Activated T-cell treated with anti-CD3 and anti-CD28 coated beads, Interleukin-2, amount 50 U/mL, for 4 hours (primary cell): Measurements from ENCODE around the gene CPTP. TPM values are rescaled to one million over a fixed set of nuclear protein-coding genes. Genes with fewer than 3 reads are reported as not detected.

Experiments used
- ATAC-seq, 2 donors: fragments of 200-7000 bp; cut with Tn5 transposase; one replicate each; pipeline ENCODE4 v1.10.0; 2021
- DNase-seq: peaks from one replicate; pipeline ENCODE4 v3.0.0-alpha.2; 2020
- H3K27me3 Mint-ChIP-seq: one replicate; pipeline ENCODE4 v1.8.0; 2021; ENCODE audit warnings: low read depth, mixed read lengths
- H3K36me3 Mint-ChIP-seq: one replicate; pipeline ENCODE4 v1.8.0; 2022; ENCODE audit warnings: mixed read lengths; ENCODE audit not compliant: insufficient read depth
- H3K4me1 Mint-ChIP-seq: one replicate; pipeline ENCODE4 v1.8.0; 2021; ENCODE audit warnings: low read depth, mixed read lengths
- H3K4me3 Mint-ChIP-seq: one replicate; pipeline ENCODE4 v1.8.0; 2021; ENCODE audit warnings: mild to moderate bottlenecking, moderate library complexity, mixed read lengths
- H3K9me3 Mint-ChIP-seq: one replicate; pipeline ENCODE4 v1.8.0; 2021; ENCODE audit warnings: mixed read lengths
- total RNA-seq, 3 donors: library from RNA; stranded (reverse); gene quantifications; one replicate each; pipeline ENCODE4 v1.2.1, GENCODE V29; 2021

Gene CPTP
- total RNA-seq, 3 donors from 2014 or later, result 16.0 to 18.4 (median 18.1) TPM

- DNase-seq (no peak), ATAC-seq (no peak)
- H3K9me3 Mint-ChIP-seq, result no peaks in the 10 kb centered on the region
- no peaks in the 10 kb centered on the region for H3K4me1 Mint-ChIP-seq
- H3K4me3 Mint-ChIP-seq, result no peak overlapping the region
- H3K27me3 Mint-ChIP-seq, result no peaks in the 10 kb centered on the region
- H3K36me3 Mint-ChIP-seq, result peaks cover 4% of the 10 kb centered on the region
These were observed 13.7 kb downstream of the CPTP start for GRCh38 chr1:1338278-1338677.

- no peaks in the 10 kb centered on the region for H3K9me3 Mint-ChIP-seq
- ATAC-seq (no peak), DNase-seq (no peak)
- peaks cover 4% of the 10 kb centered on the region for H3K4me1 Mint-ChIP-seq
- H3K4me3 Mint-ChIP-seq, result no peak overlapping the region
- H3K36me3 Mint-ChIP-seq, result peaks cover 4% of the 10 kb centered on the region
- H3K27me3 Mint-ChIP-seq, result no peaks in the 10 kb centered on the region
These were observed 15.6 kb downstream of the CPTP start for GRCh38 chr1:1340185-1340584.

- ATAC-seq, result no peak
- Mint-ChIP-seq H3K27me3 (no peaks in the 10 kb centered on the region), H3K36me3 (peaks cover 4% of the 10 kb centered on the region), H3K4me1 (peaks cover 6% of the 10 kb centered on the region), H3K4me3 (no peak overlapping the region), H3K9me3 (no peaks in the 10 kb centered on the region)
- DNase-seq, result no peak
These were observed 16.4 kb downstream of the CPTP start for GRCh38 chr1:1340791-1341548.

GRCh38 chr1:1341549-1342021, 17.0 kb downstream of the CPTP start:
- no peak for ATAC-seq
- H3K9me3 Mint-ChIP-seq, result no peaks in the 10 kb centered on the region
- no peak overlapping the region for H3K4me3 Mint-ChIP-seq
- peaks cover 11% of the 10 kb centered on the region for H3K4me1 Mint-ChIP-seq
- peaks cover 4% of the 10 kb centered on the region for H3K36me3 Mint-ChIP-seq
- no peaks in the 10 kb centered on the region for H3K27me3 Mint-ChIP-seq
- DNase-seq, result no peak

DNA sequence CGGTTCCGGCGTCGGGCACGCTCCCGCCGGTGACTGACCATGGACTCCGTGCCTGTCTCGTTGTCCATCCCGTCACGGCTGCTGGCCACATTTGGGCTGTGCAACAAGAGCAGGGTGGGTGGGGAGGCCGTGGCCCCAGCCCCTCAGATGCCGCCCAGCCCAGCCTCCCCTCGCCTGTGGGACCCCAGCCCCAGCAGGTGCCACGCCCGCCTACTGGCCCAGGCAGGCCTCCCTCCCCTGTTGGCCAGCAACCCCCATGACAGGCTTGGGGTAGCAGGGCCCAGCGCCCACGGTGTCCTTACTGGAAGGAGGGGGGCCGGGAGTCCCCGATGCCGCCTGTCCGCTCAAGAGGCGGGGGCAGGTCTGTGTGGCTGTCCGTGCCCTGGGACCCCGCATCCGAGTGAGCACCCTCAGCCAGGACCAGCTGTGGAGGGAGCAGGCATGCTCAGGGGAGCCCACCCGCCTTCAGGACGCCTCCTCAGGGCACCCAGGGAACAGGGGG, 17.5 kb downstream of the CPTP start:
- Mint-ChIP-seq H3K4me3 (no peak overlapping the region), H3K36me3 (peaks cover 4% of the 10 kb centered on the region), H3K27me3 (no peaks in the 10 kb centered on the region), H3K4me1 (peaks cover 16% of the 10 kb centered on the region), H3K9me3 (no peaks in the 10 kb centered on the region)
- ATAC-seq, result no peak
- DNase-seq, result no peak

GRCh38 chr1:1342584-1343115, 18.0 kb downstream of the CPTP start:
- H3K9me3 Mint-ChIP-seq, result no peaks in the 10 kb centered on the region
- no peak for DNase-seq
- ATAC-seq, result no peak
- no peaks in the 10 kb centered on the region for H3K27me3 Mint-ChIP-seq
- no peak overlapping the region for H3K4me3 Mint-ChIP-seq
- H3K36me3 Mint-ChIP-seq, result peaks cover 4% of the 10 kb centered on the region
- H3K4me1 Mint-ChIP-seq, result peaks cover 22% of the 10 kb centered on the region

- Mint-ChIP-seq H3K9me3 (no peaks in the 10 kb centered on the region), H3K4me1 (peaks cover 23% of the 10 kb centered on the region), H3K4me3 (no peak overlapping the region), H3K27me3 (no peaks in the 10 kb centered on the region), H3K36me3 (peaks cover 4% of the 10 kb centered on the region)
- ATAC-seq, result no peak
- DNase-seq, result no peak
These were observed 19.3 kb downstream of the CPTP start for GRCh38 chr1:1343811-1344421.

DNA sequence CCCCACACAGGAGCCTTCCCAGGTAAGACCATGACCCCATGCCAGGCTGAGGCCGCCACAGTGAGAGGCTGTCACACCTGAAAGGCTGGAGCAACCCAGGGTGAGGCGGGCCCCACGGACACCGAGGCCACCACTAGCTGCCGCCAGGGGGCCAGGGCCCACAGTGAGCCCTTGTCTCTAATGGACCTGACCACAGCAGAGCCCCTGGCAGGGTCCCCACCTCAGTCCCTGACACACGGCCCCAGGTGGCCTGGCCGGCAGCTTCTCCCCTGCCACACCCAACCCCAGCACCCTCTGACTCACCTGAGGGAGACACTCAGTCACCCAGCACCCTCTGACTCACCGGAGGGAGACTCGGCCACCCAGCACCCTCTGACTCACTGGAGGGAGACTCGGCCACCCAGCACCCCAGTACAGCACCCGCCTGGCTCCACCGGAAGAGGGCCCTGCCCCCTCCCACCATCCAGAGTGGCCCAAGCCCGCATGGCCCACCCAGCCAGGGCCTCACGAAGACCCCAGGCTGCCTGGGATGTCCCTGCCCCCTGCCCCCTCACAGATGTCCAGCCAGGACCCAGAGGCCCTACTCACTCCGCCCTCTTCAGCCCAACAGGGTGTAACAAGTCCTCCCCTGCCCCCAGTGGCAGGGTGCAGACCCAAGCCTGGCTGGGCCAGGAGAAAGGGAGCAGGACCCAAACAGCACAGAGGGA, 20.2 kb downstream of the CPTP start:
- Mint-ChIP-seq H3K27me3 (no peaks in the 10 kb centered on the region), H3K36me3 (peaks cover 4% of the 10 kb centered on the region), H3K9me3 (no peaks in the 10 kb centered on the region), H3K4me3 (no peak overlapping the region), H3K4me1 (peaks cover 23% of the 10 kb centered on the region)
- ATAC-seq (peak; percentile 44 to 54), DNase-seq (peak; percentile 57)

- ATAC-seq, result no peak
- Mint-ChIP-seq H3K27me3 (no peaks in the 10 kb centered on the region), H3K9me3 (no peaks in the 10 kb centered on the region), H3K36me3 (peaks cover 4% of the 10 kb centered on the region), H3K4me1 (peaks cover 23% of the 10 kb centered on the region), H3K4me3 (no peak overlapping the region)
- no peak for DNase-seq
These were observed 20.8 kb downstream of the CPTP start for GRCh38 chr1:1345384-1345783.

DNA sequence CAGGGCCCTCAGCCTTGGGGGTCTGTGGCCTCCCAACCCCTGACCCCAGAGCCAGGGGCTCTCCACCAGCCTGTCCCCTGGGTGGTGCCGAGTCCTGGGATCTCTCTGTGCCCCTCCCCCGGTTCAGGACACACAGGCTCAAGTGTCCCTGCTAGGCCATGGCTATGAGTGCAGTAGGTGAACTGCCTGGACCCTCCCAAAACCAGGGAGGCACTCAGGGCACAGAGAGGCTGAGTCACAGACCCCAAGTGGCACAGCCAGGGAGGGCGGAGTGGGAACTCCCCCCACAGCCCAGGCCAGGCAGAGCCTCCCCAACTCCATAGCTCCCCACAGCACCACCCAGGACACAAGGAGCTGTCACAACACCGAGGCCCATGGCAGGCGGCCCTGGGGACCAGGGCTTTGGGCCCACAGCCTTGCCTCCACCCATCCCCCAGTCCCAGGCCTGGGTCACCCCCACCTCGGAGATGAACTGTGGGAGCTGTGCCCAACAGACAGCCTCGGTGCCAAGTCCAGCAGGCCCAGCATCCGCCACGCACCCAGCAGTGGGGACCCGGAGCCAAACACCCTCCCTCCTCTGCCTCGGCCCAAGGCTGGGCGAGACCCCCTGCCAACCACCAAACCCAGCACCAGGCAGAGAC, 21.4 kb downstream of the CPTP start:
- Mint-ChIP-seq H3K27me3 (no peaks in the 10 kb centered on the region), H3K36me3 (peaks cover 4% of the 10 kb centered on the region), H3K4me3 (no peak overlapping the region), H3K4me1 (peaks cover 23% of the 10 kb centered on the region), H3K9me3 (no peaks in the 10 kb centered on the region)
- DNase-seq (no peak), ATAC-seq (no peak)

GRCh38 chr1:1346501-1346890, 21.9 kb downstream of the CPTP start:
- no peaks in the 10 kb centered on the region for H3K36me3 Mint-ChIP-seq
- H3K4me3 Mint-ChIP-seq, result peak overlapping the region; percentile 81
- peaks cover 23% of the 10 kb centered on the region for H3K4me1 Mint-ChIP-seq
- no peaks in the 10 kb centered on the region for H3K27me3 Mint-ChIP-seq
- ATAC-seq (no peak), DNase-seq (no peak)
- no peaks in the 10 kb centered on the region for H3K9me3 Mint-ChIP-seq

DNA sequence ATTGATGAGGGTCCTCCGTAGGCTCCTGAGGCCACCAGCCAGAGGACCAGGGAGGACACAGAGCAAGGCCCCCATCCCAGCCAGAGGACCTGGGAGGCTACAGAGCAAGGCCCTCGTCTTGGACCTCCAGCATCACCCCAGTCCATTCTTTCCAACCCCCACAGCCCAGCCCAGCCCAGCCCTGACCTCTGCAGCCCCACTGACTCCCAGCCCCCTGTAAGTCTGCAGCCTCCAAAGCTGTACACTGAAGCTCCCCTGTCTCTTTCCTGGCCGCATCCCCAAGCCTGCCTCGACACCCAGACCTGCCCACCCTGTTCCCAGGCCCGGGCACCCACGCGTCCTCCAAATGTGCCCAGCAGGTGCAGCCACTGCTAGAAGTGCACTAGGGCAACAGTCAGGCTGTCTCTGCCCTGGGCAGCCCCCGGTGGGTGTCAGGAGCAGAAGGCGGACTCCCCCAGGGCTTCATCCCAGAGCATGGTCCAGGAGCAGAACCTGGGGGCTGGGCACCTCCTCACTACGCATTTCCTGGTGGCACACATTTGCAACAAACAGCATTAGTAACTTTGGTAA, 22.5 kb downstream of the CPTP start:
- no peak for ATAC-seq
- no peaks in the 10 kb centered on the region for H3K36me3 Mint-ChIP-seq
- H3K4me1 Mint-ChIP-seq, result peaks cover 25% of the 10 kb centered on the region
- H3K9me3 Mint-ChIP-seq, result no peaks in the 10 kb centered on the region
- no peak for DNase-seq
- peaks cover 2% of the 10 kb centered on the region for H3K27me3 Mint-ChIP-seq
- H3K4me3 Mint-ChIP-seq, result peak overlapping the region; percentile 81

GRCh38 chr1:1347663-1348419, 23.2 kb downstream of the CPTP start:
- peak overlapping the region; percentile 81 for H3K4me3 Mint-ChIP-seq
- no peaks in the 10 kb centered on the region for H3K36me3 Mint-ChIP-seq
- no peak for ATAC-seq
- no peaks in the 10 kb centered on the region for H3K9me3 Mint-ChIP-seq
- peaks cover 9% of the 10 kb centered on the region for H3K27me3 Mint-ChIP-seq
- DNase-seq, result no peak
- H3K4me1 Mint-ChIP-seq, result peaks cover 31% of the 10 kb centered on the region
